IPS DF 6.9 (cell line): ENCODE measurements around the gene NHP2.
"Not testable (repeated sequence)": the region's sequence is repeated elsewhere in the genome, so short reads cannot be mapped to it uniquely, and the experiment has no call there.

ENCODE experiments used
- DNase-seq: peaks from one replicate; pipeline ENCODE4 v3.0.0-alpha.2; 2013; ENCODE audit warnings: low read depth, low spot score
- H3K27ac ChIP-seq: one replicate; pipeline ENCODE4 v1.5.1; 2013; ENCODE audit warnings: low read length, control low read depth
- H3K27me3 ChIP-seq: 2 replicates; pipeline ENCODE4 v1.6.1; 2013; ENCODE audit warnings: mild to moderate bottlenecking, low read length; ENCODE audit not compliant: control insufficient read depth, insufficient read depth
- H3K36me3 ChIP-seq: 2 replicates; pipeline ENCODE4 v1.6.1; 2013; ENCODE audit warnings: low read length; ENCODE audit not compliant: control insufficient read depth, insufficient read depth
- H3K4me1 ChIP-seq: 2 replicates; pipeline ENCODE4 v1.6.1; 2013; ENCODE audit warnings: low read length; ENCODE audit not compliant: control insufficient read depth, insufficient read depth
- H3K4me3 ChIP-seq: 2 replicates; pipeline ENCODE4 v1.5.1; 2013; ENCODE audit warnings: mild to moderate bottlenecking, low read length
- H3K9me3 ChIP-seq: 2 replicates; pipeline ENCODE4 v1.6.1; 2013; ENCODE audit warnings: low read length, inconsistent platforms; ENCODE audit not compliant: control insufficient read depth, insufficient read depth
- WGBS: extraction: QIAGEN DNeasy Blood & Tissue Kit; methylation state at CpG from one replicate; pipeline ENCODE4 v1.1.7; 2013; ENCODE audit warnings: mixed read lengths, missing lambda C conversion rate; ENCODE audit not compliant: insufficient read length, insufficient coverage; 5-methylcytosine and 5-hydroxymethylcytosine counted together

The NHP2 gene

GRCh38 chr5:178131446-178131996 lies 22.2 kb downstream of the NHP2 start:
- no peak for DNase-seq
- Histone ChIP-seq H3K27ac (no peak overlapping the region), H3K36me3 (peaks cover under 1% of the 10 kb centered on the region; the same call in 1 of the 2 replicates), H3K9me3 (no peaks in the 10 kb centered on the region), H3K4me3 (peak overlapping the region; percentile 50; the same call in 1 of the 2 replicates), H3K4me1 (peaks cover 4% of the 10 kb centered on the region), H3K27me3 (no peaks in the 10 kb centered on the region)
- WGBS, result 100% methylated on average over 1 of the region's 10 CpGs

- H3K36me3 ChIP-seq, result no peaks in the 10 kb centered on the region; the same call in 1 of the 2 replicates
- WGBS, result no CpG with 5 or more reads among the region's 102 CpGs
- H3K27me3 ChIP-seq, result no peaks in the 10 kb centered on the region
- DNase-seq, result no peak
- H3K4me1 ChIP-seq, result peaks cover 4% of the 10 kb centered on the region
- no peak within 1 kb of the TSS for H3K27ac ChIP-seq
- H3K4me3 ChIP-seq, result peak within 1 kb of the TSS; percentile 50
- H3K9me3 ChIP-seq, result no peaks in the 10 kb centered on the region
Observed at GRCh38 chr5:178130576-178131445, 22.9 kb downstream of the NHP2 start, which contains the start of gene RMND5B. Gene RMND5B, plus strand, starts transcription at chr5:178131014. Its CDS starts 7,106 bp downstream, at chr5:178138120.

- not testable (repeated sequence) for H3K9me3 ChIP-seq, H3K27me3 ChIP-seq, H3K27ac ChIP-seq, H3K4me1 ChIP-seq, H3K36me3 ChIP-seq, DNase-seq
- peak overlapping the region; percentile 50; the same call in 1 of the 2 replicates for H3K4me3 ChIP-seq
- WGBS, result no CpG with 5 or more reads among the region's 11 CpGs
Observed at GRCh38 chr5:178130234-178130575, 23.5 kb downstream of the NHP2 start.

GRCh38 chr5:178129296-178129695 lies 24.4 kb downstream of the NHP2 start:
- peaks cover 10% of the 10 kb centered on the region for H3K4me1 ChIP-seq
- no CpG with 5 or more reads among the region's 9 CpGs for WGBS
- H3K4me3 ChIP-seq, result no peak overlapping the region
- no peaks in the 10 kb centered on the region for H3K27me3 ChIP-seq
- no peak for DNase-seq
- no peak overlapping the region for H3K27ac ChIP-seq
- H3K9me3 ChIP-seq, result no peaks in the 10 kb centered on the region
- no peaks in the 10 kb centered on the region; the same call in 1 of the 2 replicates for H3K36me3 ChIP-seq

- WGBS, result no CpG with 5 or more reads among the region's 14 CpGs
- H3K9me3 ChIP-seq, H3K36me3 ChIP-seq, DNase-seq, H3K4me3 ChIP-seq, H3K27me3 ChIP-seq: not testable (repeated sequence)
- Histone ChIP-seq H3K27ac (peak overlapping the region; percentile 31), H3K4me1 (peaks cover 12% of the 10 kb centered on the region)
Observed at GRCh38 chr5:178127300-178128009, 26.2 kb downstream of the NHP2 start.

GRCh38 chr5:178126556-178126955 lies 27.1 kb downstream of the NHP2 start:
- no CpG with 5 or more reads among the region's 3 CpGs for WGBS
- peak; percentile 94 for DNase-seq
- H3K4me1 ChIP-seq, result peaks cover 12% of the 10 kb centered on the region

GRCh38 chr5:178125253-178125906 lies 28.3 kb downstream of the NHP2 start:
- H3K36me3 ChIP-seq, result peaks cover 17% of the 10 kb centered on the region
- H3K4me3 ChIP-seq, result no peak overlapping the region
- DNase-seq, result no peak
- peaks cover 12% of the 10 kb centered on the region for H3K4me1 ChIP-seq
- WGBS, result no CpG with 5 or more reads among the region's 10 CpGs
- no peaks in the 10 kb centered on the region for H3K9me3 ChIP-seq
- H3K27ac ChIP-seq, result peak overlapping the region; percentile 41
- no peaks in the 10 kb centered on the region for H3K27me3 ChIP-seq

More at GRCh38 chr5:178126556-178126955, 27.1 kb downstream of the NHP2 start:
- Histone ChIP-seq H3K9me3 (no peaks in the 10 kb centered on the region), H3K4me3 (no peak overlapping the region), H3K27me3 (no peaks in the 10 kb centered on the region), H3K27ac (no peak overlapping the region), H3K36me3 (peaks cover 10% of the 10 kb centered on the region)

- peaks cover 22% of the 10 kb centered on the region for H3K36me3 ChIP-seq
- no CpG with 5 or more reads among the region's 18 CpGs for WGBS
- no peaks in the 10 kb centered on the region for H3K27me3 ChIP-seq
- H3K4me3 ChIP-seq, result no peak overlapping the region
- H3K9me3 ChIP-seq, result no peaks in the 10 kb centered on the region
- H3K27ac ChIP-seq, result peak overlapping the region; percentile 41
- H3K4me1 ChIP-seq, result peaks cover 12% of the 10 kb centered on the region
- no peak for DNase-seq
Observed at GRCh38 chr5:178123966-178124925, 29.4 kb downstream of the NHP2 start.

- DNase-seq, result no peak
- H3K36me3 ChIP-seq, result peaks cover 22% of the 10 kb centered on the region
- H3K4me1 ChIP-seq, result peaks cover 12% of the 10 kb centered on the region
- H3K27ac ChIP-seq, result no peak overlapping the region
- no peak overlapping the region for H3K4me3 ChIP-seq
- H3K27me3 ChIP-seq, result no peaks in the 10 kb centered on the region
- no peaks in the 10 kb centered on the region for H3K9me3 ChIP-seq
- no CpG with 5 or more reads among the region's 13 CpGs for WGBS
Observed at GRCh38 chr5:178123094-178123965, 30.4 kb downstream of the NHP2 start.
